ENCODE measurements around the gene CCDC112.

- TF ChIP-seq CTCF (IDR thresholded peaks at IDR 0.05) (no peak), POLR2A (IDR thresholded peaks at IDR 0.05) (no peak), EP300 (IDR thresholded peaks at IDR 0.05) (no peak)
Measured at GRCh38 chr5:115336964-115337363, 40.5 kb upstream of the CCDC112 start.

Data from ovary (tissue), 3 donors.